HepG2 (cell line): Measurements from ENCODE around the gene CDC42EP4. TPM values are rescaled to one million over a fixed set of nuclear protein-coding genes. Genes with fewer than 3 reads are reported as not detected.

Experiments
- AKNA ChIP-seq: sonication (generic); formaldehyde crosslinking; IDR thresholded peaks from 2 replicates; pipeline ENCODE4 v1.4.0; 2020; ENCODE audit warnings: missing genetic modification reagents, borderline replicate concordance
- CHCHD3 ChIP-seq: sonication (generic); formaldehyde crosslinking; IDR thresholded peaks from 2 replicates; pipeline ENCODE4 v1.8.0; 2022; ENCODE audit warnings: mild to moderate bottlenecking, missing genetic modification reagents, moderate library complexity
- FOXJ3 ChIP-seq: sonication (generic); formaldehyde crosslinking; IDR thresholded peaks from 2 replicates; pipeline ENCODE4 v1.4.0; 2020; ENCODE audit warnings: missing genetic modification reagents, mild to moderate bottlenecking, borderline replicate concordance
- GTF2F1 ChIP-seq: fragments of 150-350 bp; IDR thresholded peaks from 2 replicates; pipeline ENCODE4 v1.6.1; 2014; ENCODE audit warnings: low read length
- HNF1A ChIP-seq, 2 experiments: sonication (generic) in 1 of 2; formaldehyde crosslinking in 1 of 2; IDR thresholded peaks; 2 replicates each; pipeline versions ENCODE4 v1.4.0 to v1.6.1; 2016 to 2020; ENCODE audit warnings: borderline replicate concordance in 1 of 2, low read depth in 1 of 2, mild to moderate bottlenecking in 1 of 2, missing genetic modification reagents in 1 of 2
- KDM1A ChIP-seq: IDR thresholded peaks from 2 replicates; pipeline ENCODE4 v1.6.1; 2016; ENCODE audit warnings: missing compliant biosample characterization
- KDM4B ChIP-seq: sonication (generic); formaldehyde crosslinking; IDR thresholded peaks from 2 replicates; pipeline ENCODE4 v1.4.0; 2020; ENCODE audit warnings: missing genetic modification reagents
- PHF8 ChIP-seq: sonication (generic); formaldehyde crosslinking; IDR thresholded peaks from 2 replicates; pipeline ENCODE4 v1.5.0; 2020; ENCODE audit warnings: missing genetic modification reagents
- TBX3 ChIP-seq: fragments of 450-650 bp; IDR thresholded peaks from 2 replicates; pipeline ENCODE4 v1.6.1; 2017; ENCODE audit warnings: antibody characterized with exemption, mild to moderate bottlenecking, inconsistent platforms, borderline replicate concordance
- TERF1 ChIP-seq: sonication (generic); formaldehyde crosslinking; IDR thresholded peaks from 2 replicates; pipeline ENCODE4 v1.8.0; 2022; ENCODE audit warnings: mild to moderate bottlenecking, missing genetic modification reagents, moderate library complexity
- TSC22D2 ChIP-seq: sonication (generic); formaldehyde crosslinking; IDR thresholded peaks from 2 replicates; pipeline ENCODE4 v1.5.1; 2020; ENCODE audit warnings: missing genetic modification reagents, mild to moderate bottlenecking, borderline replicate concordance
- YEATS2 ChIP-seq: sonication (generic); formaldehyde crosslinking; IDR thresholded peaks from 2 replicates; pipeline ENCODE4 v1.4.0; 2020; ENCODE audit warnings: missing genetic modification reagents, borderline replicate concordance
- ZNF33A ChIP-seq: sonication (generic); formaldehyde crosslinking; IDR thresholded peaks from 2 replicates; pipeline ENCODE4 v1.5.1; 2020; ENCODE audit warnings: missing genetic modification reagents, mild to moderate bottlenecking, moderate library complexity, borderline replicate concordance
- ZNF503 ChIP-seq: sonication (generic); formaldehyde crosslinking; IDR thresholded peaks from 2 replicates; pipeline ENCODE4 v1.4.0; 2020; ENCODE audit warnings: missing genetic modification reagents
- ZSCAN22 ChIP-seq: sonication (generic); formaldehyde crosslinking; IDR thresholded peaks from 2 replicates; pipeline ENCODE4 v1.4.0; 2020; ENCODE audit warnings: mild to moderate bottlenecking, missing genetic modification reagents
- polyA plus RNA-seq, 8 experiments: library from polyadenylated mRNA; depleted of rRNA in 3 of 8; stranded (reverse) in 7 of 8; unstranded in 1 of 8; fragments of >200 nt; fragmentation: Illumina TruSeq in 4 of 8; extraction: Trizol in 4 of 8; gene quantifications; 2 replicates each; pipeline versions ENCODE4 v1.2.1 to v1.2.3, GENCODE V29; 2011 to 2016; ENCODE audit warnings: low read depth in 4 of 8, missing spikeins in 1 of 8, mixed read lengths in 1 of 8; ENCODE audit not compliant: insufficient read depth in 1 of 8
- total RNA-seq, 5 experiments: library from RNA; depleted of rRNA; stranded (reverse); fragments of >200 nt; fragmentation: Illumina TruSeq; extraction: Trizol; gene quantifications; 2 replicates each; pipeline ENCODE4 v1.2.3, GENCODE V29; 2016; ENCODE audit warnings: low read depth in 1 of 5

Gene CDC42EP4
- total and polyA plus RNA-seq, 2 of the 13 experiments (the other 11 are each of a cell fraction or from before 2014, with no cell fraction given), result 19.0 to 54.0 TPM

GRCh38 chr17:73288534-73289302, 23.1 kb downstream of the CDC42EP4 start (continued):
- TF ChIP-seq ZNF503 (CRISPR knock-in tag) (peak; percentile 78; the same call in 1 of the 2 replicates), AKNA (CRISPR knock-in tag) (no peak), FOXJ3 (CRISPR knock-in tag) (peak; percentile 83; the same call in 1 of the 2 replicates), HNF1A (IDR thresholded peaks at IDR 0.05; ENCODE audit: low read depth) (no peak), HNF1A (CRISPR knock-in tag; IDR thresholded peaks at IDR 0.05; ENCODE audit: borderline replicate concordance) (peak; percentile 92; the same call in 1 of the 2 replicates), ZSCAN22 (no peak), KDM4B (no peak), ZNF33A (no peak), KDM1A (peak; percentile 86), TBX3 (peak; percentile 81), CHCHD3 (CRISPR knock-in tag) (no peak), PHF8 (CRISPR knock-in tag) (peak; percentile 49), YEATS2 (CRISPR knock-in tag) (peak; percentile 76; the same call in 1 of the 2 replicates), TERF1 (CRISPR knock-in tag) (no peak), GTF2F1 (no peak), TSC22D2 (CRISPR knock-in tag) (no peak; the same call in 1 of the 2 replicates)
